Bone marrow (tissue), 2 donors: ENCODE measurements around the gene ACVR2B.

Experiments used
- DNase-seq, 2 donors: peaks; one replicate each; lab custom pipeline; 2025; lab: John Stamatoyannopoulos, UW

The ACVR2B gene

DNA sequence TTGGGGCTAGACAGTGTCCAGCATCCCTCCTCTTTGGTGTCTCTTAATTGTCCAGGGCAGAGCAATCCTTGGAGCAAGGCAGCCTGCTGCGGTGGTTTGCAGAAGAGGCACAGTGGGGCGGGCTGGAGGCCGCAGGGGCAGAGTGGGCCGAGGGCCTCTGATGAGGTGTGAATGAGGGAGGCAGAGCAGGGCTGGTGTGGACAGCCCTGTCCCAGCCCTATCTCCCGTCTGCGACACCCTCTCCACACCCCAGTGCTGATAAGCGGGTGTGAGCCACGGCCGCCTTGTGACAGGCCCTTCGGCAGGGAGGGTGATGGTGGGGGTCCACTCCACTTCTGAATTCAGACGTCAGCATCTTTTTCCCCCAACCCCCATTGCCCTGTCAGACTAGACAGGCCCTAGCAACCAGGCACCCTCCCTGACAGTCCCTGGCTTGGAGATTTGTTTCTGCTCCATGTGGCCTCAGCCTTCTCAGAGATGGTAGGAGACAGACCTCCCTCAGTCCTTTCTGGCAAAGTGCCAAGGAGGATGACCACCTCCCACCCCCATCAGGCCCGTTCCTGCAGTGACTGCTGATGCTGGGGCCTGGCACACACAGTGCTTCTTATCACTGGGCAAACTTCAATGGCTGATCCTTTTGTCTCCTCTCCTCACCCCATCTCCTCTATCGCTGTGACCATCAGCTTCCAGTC is 79.7 kb downstream of the ACVR2B start:
- no peak for DNase-seq

DNA sequence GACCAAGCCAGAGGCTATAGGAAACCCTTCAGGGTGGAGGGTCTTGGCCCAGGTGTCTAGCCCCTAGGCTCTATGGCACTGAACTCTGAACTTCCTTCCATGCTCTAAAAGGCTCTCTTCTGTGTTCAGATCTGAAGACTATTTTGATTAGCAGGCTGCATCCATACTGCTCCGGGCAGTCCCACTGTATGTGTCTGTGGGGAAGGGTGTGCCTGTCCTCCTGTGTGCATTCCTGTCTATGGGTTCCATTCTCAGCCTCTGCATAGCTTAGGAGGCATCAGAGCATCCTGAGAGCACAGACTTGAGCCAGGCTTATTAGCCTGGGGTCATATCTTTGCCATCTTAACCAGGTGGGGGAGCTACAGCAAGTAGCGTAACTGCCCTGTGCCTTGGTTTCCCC is 80.5 kb downstream of the ACVR2B start:
- DNase-seq: no peak

DNA sequence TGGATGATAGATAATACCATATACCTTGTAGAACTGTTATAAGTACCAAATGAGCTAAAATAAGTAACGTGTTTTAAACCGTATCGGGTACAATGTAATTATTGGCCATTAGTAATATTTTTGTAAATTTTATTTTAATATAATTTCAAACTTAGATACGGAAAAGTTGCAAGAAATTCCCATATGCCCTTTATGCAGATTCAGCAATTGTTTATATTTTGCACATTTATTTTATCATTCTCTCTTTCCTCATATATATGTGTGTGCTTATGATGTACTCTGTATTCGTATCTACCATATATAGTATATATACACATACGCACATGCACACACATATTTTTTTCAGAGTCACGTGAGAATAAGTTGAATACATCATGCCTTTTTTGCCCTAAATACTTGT is 80.9 kb downstream of the ACVR2B start:
- DNase-seq: no peak

DNA sequence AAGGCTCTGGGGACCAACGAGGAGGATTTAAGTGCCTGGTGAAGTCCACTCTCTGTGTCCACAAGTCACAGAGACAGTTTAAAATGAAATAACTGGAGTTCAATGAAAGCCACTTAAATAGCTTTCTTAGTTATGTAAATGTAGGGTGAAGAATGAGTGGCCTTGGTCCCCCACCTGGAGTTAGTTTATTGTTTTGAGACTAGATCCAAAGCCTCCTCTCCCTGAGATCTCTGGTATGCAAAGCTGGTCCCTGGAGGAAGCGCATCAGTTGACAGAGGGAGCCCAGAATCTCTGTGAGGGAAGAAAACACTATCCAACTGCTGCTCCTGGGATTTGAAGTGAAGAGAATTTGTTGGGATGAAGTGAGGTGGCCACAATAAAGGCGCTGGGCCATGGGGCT is 83.0 kb downstream of the ACVR2B start:
- DNase-seq: no peak

DNA sequence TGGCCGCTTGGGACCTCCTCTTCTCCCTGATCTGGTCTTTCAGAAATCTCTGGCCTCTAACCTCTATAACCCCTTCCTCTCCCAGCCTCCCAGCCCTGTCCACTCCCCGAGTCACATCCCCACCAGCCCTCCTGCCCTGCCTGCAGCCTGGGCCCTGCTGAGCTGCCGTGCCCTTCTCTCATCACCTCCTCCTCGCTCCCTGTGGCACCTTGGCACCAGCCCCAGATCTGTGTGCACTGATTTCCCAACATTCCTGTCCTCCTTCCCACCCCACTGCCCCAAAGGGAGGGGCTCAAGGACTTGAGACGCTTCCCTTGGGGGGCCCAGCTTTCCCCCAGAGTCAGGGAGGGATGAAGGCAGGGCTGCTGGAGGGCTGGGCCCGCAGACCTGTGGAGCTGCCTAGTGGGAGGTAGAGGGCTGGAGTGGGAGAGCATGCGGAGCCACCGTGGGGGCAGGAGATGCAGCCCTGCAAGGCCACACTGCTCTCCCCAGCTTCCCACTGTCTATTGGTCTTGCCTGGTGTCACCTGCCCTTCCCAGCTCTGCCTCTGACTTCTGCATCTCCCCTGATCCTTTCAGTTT is 85.2 kb downstream of the ACVR2B start:
- no peak for DNase-seq

DNA sequence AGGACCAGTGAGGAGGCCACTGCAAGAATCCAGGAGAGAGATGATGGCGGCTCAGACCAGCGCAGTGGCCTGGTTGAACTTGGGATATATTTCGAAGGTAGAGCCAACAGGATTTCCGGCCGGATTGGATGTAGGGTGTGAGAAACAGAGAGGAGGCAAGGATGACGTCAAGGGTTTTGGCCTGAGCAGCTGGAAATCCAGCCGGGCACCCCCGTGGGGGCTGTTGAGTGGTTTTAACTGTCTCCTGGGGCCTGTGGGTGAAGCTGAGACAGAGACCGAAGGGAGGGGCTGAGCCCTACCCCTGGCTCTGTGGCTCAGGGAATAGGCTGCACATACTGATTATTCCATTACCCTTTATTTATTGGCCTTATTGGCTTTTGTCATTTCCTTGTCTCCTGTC is 88.1 kb downstream of the ACVR2B start:
- no peak for DNase-seq
